Dendritic cell treated with granulocyte-macrophage colony-stimulating factor and Interleukin-4, amounts not matched to agents 40 ng/mL and 50 ng/mL, for 4 days (primary cell): ENCODE measurements around the gene CEL.
"Not testable (repeated sequence)": the region's sequence is repeated elsewhere in the genome, so short reads cannot be mapped to it uniquely, and the experiment has no call there.

Experiments used
- H3K27ac Mint-ChIP-seq: one replicate; pipeline ENCODE4 v1.8.0; 2022; ENCODE audit warnings: mild to moderate bottlenecking, mixed read lengths
- H3K27me3 Mint-ChIP-seq: one replicate; pipeline ENCODE4 v1.8.0; 2022; ENCODE audit warnings: mild to moderate bottlenecking, mixed read lengths
- H3K36me3 Mint-ChIP-seq: one replicate; pipeline ENCODE4 v1.8.0; 2022; ENCODE audit warnings: low read depth, mixed read lengths
- H3K4me1 Mint-ChIP-seq: one replicate; pipeline ENCODE4 v1.8.0; 2022; ENCODE audit warnings: low read depth, mixed read lengths
- H3K4me3 Mint-ChIP-seq: one replicate; pipeline ENCODE4 v1.8.0; 2022; ENCODE audit warnings: mild to moderate bottlenecking, moderate library complexity, mixed read lengths
- H3K9me3 Mint-ChIP-seq: one replicate; pipeline ENCODE4 v1.8.0; 2022; ENCODE audit warnings: mixed read lengths
- intact Hi-C: fragments of 100-400 bp; cut with micrococcal nuclease; formaldehyde crosslinking; loops from one replicate; pipeline ENCODE4 v1.15.0; 2022

The CEL gene

DNA sequence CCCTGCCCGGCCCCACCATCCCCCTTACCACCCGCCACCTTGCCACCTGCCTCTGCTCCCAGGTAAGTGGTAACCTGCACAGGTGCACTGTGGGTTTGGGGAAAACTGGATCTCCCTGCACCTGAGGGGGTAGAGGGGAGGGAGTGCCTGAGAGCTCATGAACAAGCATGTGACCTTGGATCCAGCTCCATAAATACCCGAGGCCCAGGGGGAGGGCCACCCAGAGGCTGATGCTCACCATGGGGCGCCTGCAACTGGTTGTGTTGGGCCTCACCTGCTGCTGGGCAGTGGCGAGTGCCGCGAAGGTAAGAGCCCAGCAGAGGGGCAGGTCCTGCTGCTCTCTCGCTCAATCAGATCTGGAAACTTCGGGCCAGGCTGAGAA is at the start of gene CEL:
CEL (plus strand) TSS at position 218 of the 382 bp plus-strand sequence; CDS start at position 240, 22 bp downstream.
- H3K4me3 Mint-ChIP-seq, H3K9me3 Mint-ChIP-seq: not testable (repeated sequence)

DNA sequence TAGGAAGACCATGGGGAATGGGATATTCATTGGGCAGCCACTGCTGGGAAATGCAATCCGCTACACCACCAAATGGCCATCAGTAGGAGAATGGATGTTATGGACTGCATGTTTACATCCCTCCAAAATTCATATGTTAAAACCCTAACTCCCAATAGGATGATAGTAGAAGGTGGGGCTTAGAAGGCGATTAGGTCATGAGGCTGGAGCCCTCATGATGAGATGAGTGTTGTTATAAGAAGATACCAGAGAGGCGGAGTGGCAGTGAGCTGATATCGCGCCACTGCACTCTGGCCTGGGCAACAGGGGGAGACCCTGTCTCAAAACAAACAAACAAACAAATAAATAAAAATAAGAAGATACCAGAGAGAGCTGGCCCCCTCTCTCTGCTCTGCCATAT is 47.1 kb upstream of the CEL start:
- Mint-ChIP-seq H3K27me3 (peaks cover 9% of the 10 kb centered on the region), H3K4me1 (no peaks in the 10 kb centered on the region), H3K9me3 (no peaks in the 10 kb centered on the region), H3K27ac (no peak overlapping the region), H3K4me3 (no peak overlapping the region), H3K36me3 (no peaks in the 10 kb centered on the region)
- intact Hi-C loops = no loop called here

More for the DNA sequence above, at the start of gene CEL:
- Mint-ChIP-seq H3K36me3 (peaks cover 26% of the 10 kb centered on the region), H3K4me1 (peaks cover 23% of the 10 kb centered on the region), H3K27me3 (peaks cover 12% of the 10 kb centered on the region)
- H3K27ac Mint-ChIP-seq, intact Hi-C loops: not testable (repeated sequence)

DNA sequence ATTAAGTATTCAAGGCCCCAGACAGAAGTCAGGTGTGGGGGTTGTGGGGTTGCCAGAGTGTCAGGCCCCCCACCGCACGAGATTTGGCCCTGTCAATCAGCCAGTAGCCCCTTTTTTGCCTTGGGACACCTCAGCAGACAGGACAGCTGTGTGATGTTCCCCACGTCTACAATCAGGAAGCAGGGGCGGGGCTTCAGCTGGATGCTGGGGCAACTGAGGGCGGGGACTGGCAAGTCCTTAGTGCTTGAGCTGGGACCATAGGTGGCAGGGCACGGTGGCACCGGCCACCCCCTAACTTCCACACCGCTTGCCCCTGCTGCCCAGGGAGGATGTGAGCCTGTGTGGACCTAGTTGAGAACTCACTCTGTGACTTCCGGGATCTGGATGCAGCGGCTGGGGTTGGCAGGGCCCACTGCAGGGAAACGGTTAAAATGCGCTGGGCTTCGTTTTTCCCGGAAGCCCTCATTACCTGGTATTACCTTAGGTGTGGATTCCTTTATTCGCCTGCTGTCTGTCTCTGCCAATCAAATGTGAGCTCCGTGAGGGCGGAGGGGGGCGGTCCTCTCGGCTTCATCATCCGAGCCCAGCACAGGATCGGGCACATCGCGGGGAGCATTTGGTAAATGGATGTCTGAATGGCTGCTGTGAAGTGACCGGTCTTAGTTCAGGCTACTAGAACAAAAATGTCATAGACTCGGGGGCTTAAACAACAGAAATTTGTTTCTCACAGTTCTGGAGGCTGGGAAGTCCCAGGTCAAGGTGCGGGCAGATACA is 38.5 kb upstream of the CEL start:
- no peak overlapping the region for H3K4me3 Mint-ChIP-seq
- H3K9me3 Mint-ChIP-seq = no peaks in the 10 kb centered on the region
- H3K4me1 Mint-ChIP-seq = peaks cover 12% of the 10 kb centered on the region
- no peak overlapping the region for H3K27ac Mint-ChIP-seq
- intact Hi-C loops = loop anchor here (5.0 kb wide), 1 partner anchor 46 kb away; the partner anchor contains the start of gene GFI1B
- peaks cover 5% of the 10 kb centered on the region for H3K27me3 Mint-ChIP-seq
- H3K36me3 Mint-ChIP-seq = no peaks in the 10 kb centered on the region

DNA sequence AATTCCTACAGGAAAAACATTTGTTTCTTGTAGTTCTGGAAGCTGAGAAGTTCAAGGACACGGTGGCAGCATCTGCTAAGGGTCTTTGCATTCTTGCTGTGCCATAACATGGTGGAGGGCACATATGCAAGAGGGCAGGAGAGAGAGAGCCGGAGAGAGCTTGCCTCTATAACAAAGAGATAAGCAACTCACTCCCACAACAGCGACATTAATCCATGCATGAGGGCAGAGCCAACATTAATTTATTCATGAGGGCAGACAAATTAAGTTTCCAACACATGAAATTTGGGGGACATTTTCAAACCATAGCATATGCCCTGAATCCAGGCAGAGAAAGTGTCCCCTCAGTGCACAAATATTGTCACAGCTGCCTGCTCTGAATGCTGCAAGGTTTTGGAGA is 35.4 kb upstream of the CEL start:
- peaks cover 13% of the 10 kb centered on the region for H3K36me3 Mint-ChIP-seq
- no peak overlapping the region for H3K27ac Mint-ChIP-seq
- H3K9me3 Mint-ChIP-seq = no peaks in the 10 kb centered on the region
- intact Hi-C loops = no loop called here
- H3K4me3 Mint-ChIP-seq = no peak overlapping the region
- peaks cover 24% of the 10 kb centered on the region for H3K4me1 Mint-ChIP-seq
- peaks cover 5% of the 10 kb centered on the region for H3K27me3 Mint-ChIP-seq

DNA sequence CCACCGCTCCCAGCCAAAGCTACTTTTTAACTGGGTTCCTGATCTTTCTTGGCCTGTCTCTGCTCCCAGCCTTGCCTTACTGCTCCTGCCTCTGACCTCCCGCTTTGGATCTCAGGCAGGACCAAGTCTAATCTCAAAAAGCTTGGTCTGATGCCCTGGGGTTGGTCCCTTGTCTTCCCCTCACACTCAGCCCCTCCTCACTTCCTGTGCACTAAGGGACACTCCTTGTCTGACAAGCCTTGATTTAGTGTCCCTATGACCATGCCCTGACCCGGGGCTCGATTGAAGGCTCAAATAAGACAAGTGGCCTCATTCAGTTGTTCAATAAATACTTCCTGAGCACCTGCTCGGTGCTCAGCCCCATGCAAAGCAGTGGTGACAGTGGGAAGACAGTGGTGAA is 34.6 kb upstream of the CEL start:
- H3K27ac Mint-ChIP-seq = no peak overlapping the region
- intact Hi-C loops = no loop called here
- H3K4me3 Mint-ChIP-seq = no peak overlapping the region
- peaks cover 30% of the 10 kb centered on the region for H3K4me1 Mint-ChIP-seq
- H3K27me3 Mint-ChIP-seq = peaks cover 5% of the 10 kb centered on the region
- H3K36me3 Mint-ChIP-seq = peaks cover 13% of the 10 kb centered on the region
- H3K9me3 Mint-ChIP-seq = no peaks in the 10 kb centered on the region

DNA sequence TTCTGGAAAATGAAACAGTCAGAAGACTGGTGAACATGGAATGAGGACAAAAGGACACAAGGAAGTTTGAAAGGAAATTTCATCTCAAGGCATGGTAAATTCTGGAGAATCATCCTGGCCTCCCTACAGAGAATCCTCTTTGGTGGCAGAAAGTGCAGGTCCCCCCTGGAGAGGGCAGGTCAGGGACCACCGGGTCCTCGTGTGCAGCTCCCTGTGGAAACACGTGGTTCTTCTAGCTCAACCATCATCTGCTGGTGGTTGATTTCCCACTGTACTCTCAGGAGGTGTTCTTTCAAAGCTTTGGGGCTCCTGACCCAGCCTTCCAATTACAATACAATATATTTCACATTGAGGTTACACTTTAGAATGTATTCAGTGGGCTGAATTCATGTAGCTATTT is 33.6 kb upstream of the CEL start:
- intact Hi-C loops = no loop called here
- Mint-ChIP-seq H3K27ac (no peak overlapping the region), H3K36me3 (peaks cover 18% of the 10 kb centered on the region), H3K4me1 (peaks cover 30% of the 10 kb centered on the region), H3K27me3 (peaks cover 5% of the 10 kb centered on the region), H3K9me3 (no peaks in the 10 kb centered on the region), H3K4me3 (no peak overlapping the region)

DNA sequence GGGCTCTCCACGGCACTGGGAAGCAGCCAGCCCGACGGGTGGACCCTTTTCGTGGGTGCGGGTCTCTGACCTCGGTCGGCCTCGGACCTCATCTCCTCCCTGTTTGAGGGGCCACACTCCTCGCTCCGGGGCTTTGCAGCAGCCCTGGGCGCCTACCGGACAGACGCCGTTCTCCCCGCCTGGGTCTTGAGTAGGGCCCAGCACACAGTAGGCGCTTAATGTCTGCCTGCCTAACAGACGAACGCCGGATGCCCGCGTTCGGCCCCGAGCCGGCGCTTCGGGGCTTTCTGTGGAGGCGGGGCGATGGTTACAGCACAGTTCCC is 31.8 kb upstream of the CEL start:
- Mint-ChIP-seq H3K36me3 (peaks cover 24% of the 10 kb centered on the region), H3K9me3 (no peaks in the 10 kb centered on the region), H3K27me3 (peaks cover 5% of the 10 kb centered on the region), H3K4me1 (peaks cover 44% of the 10 kb centered on the region), H3K27ac (peak overlapping the region; percentile 88), H3K4me3 (peak overlapping the region; percentile 94)
- intact Hi-C loops = no loop called here

DNA sequence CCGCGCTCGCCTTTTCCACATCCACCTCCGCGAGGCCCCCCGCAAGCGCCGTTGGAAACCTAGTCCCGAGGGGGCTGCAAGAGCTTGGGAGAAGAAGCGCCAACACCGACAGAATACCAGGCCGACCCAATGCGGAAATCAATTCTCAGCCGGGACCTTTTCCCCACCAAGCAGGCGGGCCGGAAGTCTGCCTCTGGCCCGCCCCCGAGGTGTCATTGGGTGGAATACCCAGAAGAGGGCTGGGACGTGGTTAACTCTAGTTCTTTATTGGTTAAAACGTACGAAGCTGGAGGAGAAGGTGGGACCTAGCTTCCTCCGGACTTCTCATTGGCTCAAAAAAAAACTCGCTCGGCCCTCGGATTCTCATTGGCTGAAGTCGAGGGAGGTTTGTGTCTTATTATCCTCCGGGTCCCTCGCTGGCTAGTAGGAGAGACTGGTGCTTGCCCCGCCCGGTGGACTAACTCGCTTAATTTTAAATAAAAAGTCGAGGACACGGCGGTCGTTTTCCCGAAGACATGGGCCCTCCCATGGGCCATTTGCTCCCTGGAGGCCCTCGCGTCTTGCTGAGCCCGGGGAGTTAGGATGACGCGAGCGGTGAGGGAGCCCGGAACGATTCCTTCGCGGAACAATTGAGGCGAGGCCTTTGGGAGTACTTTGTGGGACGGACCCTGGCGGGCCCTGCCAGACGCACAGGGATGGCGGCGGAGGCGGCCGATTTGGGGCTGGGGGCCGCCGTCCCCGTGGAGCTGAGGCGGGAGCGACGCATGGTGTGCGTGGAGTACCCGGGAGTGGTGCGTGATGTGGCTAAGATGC is 31.3 kb upstream of the CEL start, which contains the start of gene GTF3C5:
GTF3C5 (plus strand) TSS at position 681 of the 813 bp plus-strand sequence; CDS start at position 696, 15 bp downstream.
- H3K4me1 Mint-ChIP-seq = peaks cover 49% of the 10 kb centered on the region
- peaks cover 24% of the 10 kb centered on the region for H3K36me3 Mint-ChIP-seq
- H3K9me3 Mint-ChIP-seq = no peaks in the 10 kb centered on the region
- H3K27me3 Mint-ChIP-seq = peaks cover 5% of the 10 kb centered on the region
- H3K27ac Mint-ChIP-seq = peak within 1 kb of the TSS; percentile 88
- H3K4me3 Mint-ChIP-seq = peak within 1 kb of the TSS; percentile 94
- intact Hi-C loops = no loop called here

DNA sequence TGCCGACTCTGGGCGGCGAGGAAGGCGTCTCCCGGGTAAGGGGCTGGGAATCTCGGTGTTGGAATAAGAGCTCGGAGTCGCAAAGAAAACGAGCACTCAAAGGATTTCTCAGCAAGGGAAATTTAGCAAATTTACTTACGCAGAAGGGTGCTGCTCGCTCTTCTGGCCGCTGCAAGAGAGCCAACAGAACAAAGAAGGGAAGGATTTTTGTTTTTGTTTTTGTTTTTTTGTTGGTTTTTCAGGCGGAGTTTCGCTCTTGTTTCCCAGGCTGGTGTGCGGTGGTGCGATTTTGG is 30.7 kb upstream of the CEL start:
- H3K9me3 Mint-ChIP-seq = no peaks in the 10 kb centered on the region
- peaks cover 24% of the 10 kb centered on the region for H3K36me3 Mint-ChIP-seq
- peak overlapping the region; percentile 88 for H3K27ac Mint-ChIP-seq
- H3K4me3 Mint-ChIP-seq = peak overlapping the region; percentile 94
- intact Hi-C loops = no loop called here
- peaks cover 1% of the 10 kb centered on the region for H3K27me3 Mint-ChIP-seq
- peaks cover 54% of the 10 kb centered on the region for H3K4me1 Mint-ChIP-seq

DNA sequence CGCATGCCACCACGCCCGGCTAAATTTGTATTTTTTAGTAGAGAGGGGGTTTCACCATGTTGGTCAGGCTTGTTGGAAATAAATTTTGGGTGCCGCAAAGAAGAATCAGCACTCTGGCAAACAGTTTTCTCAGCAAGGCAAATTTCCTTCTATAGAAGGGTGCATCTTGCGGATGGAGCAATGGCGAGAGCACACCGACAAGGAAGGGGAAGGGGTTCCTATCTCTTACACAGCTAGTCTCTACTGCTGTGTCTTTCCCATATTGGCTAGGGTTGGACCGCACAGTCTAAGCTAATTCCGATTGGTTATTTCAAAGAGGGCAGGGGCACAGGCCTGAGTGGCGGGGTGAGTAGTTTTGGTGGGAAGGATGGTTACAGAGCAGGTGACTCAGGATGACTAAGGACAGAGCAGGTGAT is 30.3 kb upstream of the CEL start:
- peaks cover 54% of the 10 kb centered on the region for H3K4me1 Mint-ChIP-seq

DNA sequence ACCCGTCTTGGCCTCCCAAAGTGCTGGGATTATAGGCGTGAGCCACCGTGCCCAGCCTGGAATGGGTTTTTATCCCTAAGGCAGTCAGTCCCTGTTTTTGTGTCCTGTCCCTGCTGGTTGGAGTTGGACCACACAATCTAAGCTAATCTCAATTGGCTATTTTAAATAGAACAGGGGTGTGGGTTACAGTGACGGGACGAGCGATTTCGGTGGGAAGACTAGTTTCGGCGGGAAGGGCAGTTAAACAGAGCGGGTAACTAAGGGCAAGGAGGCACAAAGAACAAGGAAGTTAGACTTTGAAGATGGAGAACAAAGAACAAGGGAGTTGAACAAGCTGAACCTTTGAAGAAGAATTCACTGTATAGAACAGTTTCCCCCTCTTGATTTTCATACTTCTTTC is 29.6 kb upstream of the CEL start:
- Mint-ChIP-seq H3K4me3 (no peak overlapping the region), H3K27ac (peak overlapping the region; percentile 88), H3K36me3 (peaks cover 24% of the 10 kb centered on the region), H3K9me3 (no peaks in the 10 kb centered on the region), H3K27me3 (no peaks in the 10 kb centered on the region), H3K4me1 (peaks cover 54% of the 10 kb centered on the region)
- intact Hi-C loops = no loop called here

More for the DNA sequence above, 30.3 kb upstream of the CEL start:
- Mint-ChIP-seq H3K27me3 (no peaks in the 10 kb centered on the region), H3K4me3 (peak overlapping the region; percentile 94), H3K9me3 (no peaks in the 10 kb centered on the region), H3K27ac (peak overlapping the region; percentile 88), H3K36me3 (peaks cover 24% of the 10 kb centered on the region)
- intact Hi-C loops = no loop called here

DNA sequence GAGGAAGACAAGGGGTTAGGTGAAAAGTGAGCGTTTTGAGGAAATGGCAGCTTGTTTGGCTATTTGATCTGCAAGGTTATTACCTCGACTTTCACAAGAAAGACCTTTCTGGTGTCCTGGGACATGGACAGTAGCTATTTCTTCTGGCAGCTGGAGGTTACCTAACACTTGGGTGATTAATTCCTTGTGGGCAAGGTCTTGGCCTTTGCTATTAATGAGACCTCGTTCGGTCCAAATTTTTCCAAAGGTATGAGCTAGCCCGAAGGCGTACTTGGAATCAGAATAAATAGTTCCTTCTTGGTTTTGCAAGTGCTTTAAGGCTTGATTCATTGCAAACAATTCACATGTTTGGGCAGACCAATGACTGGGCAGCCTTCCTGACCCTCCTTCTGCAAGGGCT is 26.1 kb upstream of the CEL start:
- no peak overlapping the region for H3K4me3 Mint-ChIP-seq
- H3K27ac Mint-ChIP-seq = no peak overlapping the region
- intact Hi-C loops = no loop called here
- H3K27me3 Mint-ChIP-seq = no peaks in the 10 kb centered on the region
- H3K36me3 Mint-ChIP-seq = peaks cover 23% of the 10 kb centered on the region
- H3K9me3 Mint-ChIP-seq = no peaks in the 10 kb centered on the region
- H3K4me1 Mint-ChIP-seq = peaks cover 53% of the 10 kb centered on the region

DNA sequence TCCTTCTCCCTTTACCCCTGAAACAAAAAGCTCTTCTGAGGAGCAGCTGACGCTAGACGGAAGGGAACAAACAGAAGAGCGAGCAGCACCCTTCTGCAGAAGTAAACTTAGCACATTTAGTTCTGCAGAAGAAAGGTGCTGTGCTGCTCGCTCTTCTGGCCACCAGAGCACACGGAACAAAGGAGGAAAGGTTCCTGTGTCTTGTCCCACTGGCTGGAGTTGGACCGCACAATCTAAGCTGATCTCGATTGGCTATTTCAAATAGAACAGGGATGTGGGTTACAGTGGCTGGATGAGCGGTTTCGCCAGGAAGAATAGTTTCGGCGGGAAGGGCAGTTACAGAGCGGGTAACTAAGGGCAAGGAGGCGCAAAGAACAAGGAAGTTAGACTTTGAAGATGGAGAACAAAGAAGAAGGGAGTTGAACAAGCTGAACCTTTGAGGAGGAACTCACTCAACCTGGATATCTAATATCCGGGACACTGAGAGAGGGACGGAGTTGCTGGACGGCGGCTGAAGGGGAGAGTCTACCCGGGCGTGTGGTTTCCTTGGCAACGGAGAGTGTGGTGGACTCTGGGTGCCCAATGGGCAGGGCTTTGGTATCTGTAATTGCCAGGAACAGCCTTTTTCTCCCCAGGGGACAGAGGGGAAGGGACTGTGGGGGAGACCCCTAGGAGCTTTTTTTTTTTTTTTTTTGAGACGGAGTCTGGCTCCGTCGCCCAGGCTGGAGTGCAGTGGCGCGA is 23.8 kb upstream of the CEL start:
- Mint-ChIP-seq H3K36me3 (peaks cover 36% of the 10 kb centered on the region), H3K9me3 (no peaks in the 10 kb centered on the region), H3K4me1 (peaks cover 37% of the 10 kb centered on the region), H3K4me3 (no peak overlapping the region), H3K27ac (no peak overlapping the region), H3K27me3 (no peaks in the 10 kb centered on the region)
- intact Hi-C loops = no loop called here
